Lower lobe of right lung (tissue), 2 donors: ENCODE measurements around the gene IL11. TPM values are rescaled to one million over a fixed set of nuclear protein-coding genes. Genes with fewer than 3 reads are reported as not detected.

ENCODE experiments used
- ATAC-seq, 2 donors: fragments of 200-7000 bp; cut with Tn5 transposase; one replicate each; pipeline ENCODE4 v1.9.1; 2020 to 2022; ENCODE audit warnings: mild to moderate bottlenecking in 2 of 2, moderate library complexity in 2 of 2
- DNase-seq: peaks from one replicate; pipeline ENCODE4 v3.0.0-alpha.2; 2020
- H3K27ac ChIP-seq: fragments of 200-600 bp; one replicate; pipeline ENCODE4 v1.8.0; 2022
- H3K27me3 ChIP-seq: fragments of 200-600 bp; one replicate; pipeline ENCODE4 v1.8.0; 2022; ENCODE audit warnings: low read depth
- H3K36me3 ChIP-seq: fragments of 200-600 bp; one replicate; pipeline ENCODE4 v1.8.0; 2022; ENCODE audit warnings: mild to moderate bottlenecking
- H3K4me1 ChIP-seq: fragments of 200-600 bp; one replicate; pipeline ENCODE4 v1.8.0; 2022
- H3K4me3 ChIP-seq: fragments of 200-600 bp; one replicate; pipeline ENCODE4 v1.8.0; 2022; ENCODE audit warnings: mild to moderate bottlenecking
- H3K9me3 ChIP-seq: fragments of 200-600 bp; one replicate; pipeline ENCODE4 v1.8.0; 2022
- intact Hi-C: fragments of 100-400 bp; cut with DNase I; formaldehyde crosslinking; loops from one replicate; pipeline ENCODE4 v1.11.0; 2022
- total RNA-seq: library from RNA; stranded (reverse); fragmentation: NEBNext Ultra II Directional; extraction: Animal tissue kit (Norgen Biotek cat#: 25700); gene quantifications from one replicate; pipeline ENCODE4 v1.2.1, GENCODE V29; 2021
- TF ChIP-seq, protein P1 (sequence below): fragments of 200-600 bp; IDR thresholded peaks from one replicate; pipeline ENCODE4 v1.8.0; 2022; ENCODE audit warnings: antibody characterized with exemption, mild to moderate bottlenecking
- donor health status: DM: no; HTN: yes; CAD: no; lungs with severe emphysema.

Gene IL11
- total RNA-seq, 1 donor from 2014 or later: not detected

DNA sequence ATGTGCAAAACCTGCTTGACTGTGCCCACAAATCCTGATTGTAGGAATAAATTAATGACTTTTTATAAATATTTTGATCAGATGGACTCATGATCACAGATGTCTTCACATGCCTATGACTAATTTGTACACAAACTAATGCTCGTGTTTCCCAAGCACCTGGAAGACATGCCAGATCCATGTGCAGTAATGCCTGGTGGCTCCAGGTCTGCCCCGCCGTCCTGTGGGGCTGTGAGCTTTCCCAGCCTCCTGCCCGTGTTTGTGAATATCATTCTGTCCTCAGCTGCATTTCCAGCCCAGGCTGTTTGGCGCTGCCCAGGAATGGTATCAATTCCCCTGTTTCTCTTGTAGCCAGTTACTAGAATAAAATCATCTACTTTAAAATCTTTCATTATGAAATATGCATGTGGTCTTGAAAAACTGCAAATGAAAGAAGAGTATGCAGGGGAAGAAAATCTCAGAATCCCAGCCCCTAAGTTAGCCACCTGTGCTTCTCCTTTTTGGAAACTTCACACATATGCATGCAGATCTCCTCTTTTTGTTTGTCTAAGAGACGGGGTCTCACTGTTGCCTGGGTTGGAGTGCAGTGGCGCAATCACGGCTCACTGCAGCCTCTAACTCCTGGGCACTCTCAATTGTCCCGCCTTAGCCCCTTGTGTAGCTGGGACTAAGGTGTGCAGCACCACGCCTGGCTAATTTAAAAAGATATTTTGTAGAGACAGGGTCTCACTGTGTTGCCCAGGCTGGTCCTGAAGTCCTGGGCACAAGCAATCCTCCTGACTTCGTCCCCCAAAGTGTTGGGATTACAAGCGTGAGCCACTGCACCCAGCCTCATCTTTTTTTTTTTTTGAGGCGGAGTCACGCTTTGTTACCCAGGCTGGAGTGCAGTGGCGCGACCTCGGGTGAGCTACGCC is 21.7 kb upstream of the IL11 start:
- Histone ChIP-seq H3K27ac (no peak overlapping the region), H3K9me3 (no peaks in the 10 kb centered on the region), H3K36me3 (peaks cover 55% of the 10 kb centered on the region), H3K27me3 (no peaks in the 10 kb centered on the region), H3K4me1 (peaks cover 28% of the 10 kb centered on the region), H3K4me3 (no peak overlapping the region)
- intact Hi-C loops: no loop called here
- no peak for DNase-seq
- no peak for ATAC-seq
- TF ChIP-seq, protein P1, sequence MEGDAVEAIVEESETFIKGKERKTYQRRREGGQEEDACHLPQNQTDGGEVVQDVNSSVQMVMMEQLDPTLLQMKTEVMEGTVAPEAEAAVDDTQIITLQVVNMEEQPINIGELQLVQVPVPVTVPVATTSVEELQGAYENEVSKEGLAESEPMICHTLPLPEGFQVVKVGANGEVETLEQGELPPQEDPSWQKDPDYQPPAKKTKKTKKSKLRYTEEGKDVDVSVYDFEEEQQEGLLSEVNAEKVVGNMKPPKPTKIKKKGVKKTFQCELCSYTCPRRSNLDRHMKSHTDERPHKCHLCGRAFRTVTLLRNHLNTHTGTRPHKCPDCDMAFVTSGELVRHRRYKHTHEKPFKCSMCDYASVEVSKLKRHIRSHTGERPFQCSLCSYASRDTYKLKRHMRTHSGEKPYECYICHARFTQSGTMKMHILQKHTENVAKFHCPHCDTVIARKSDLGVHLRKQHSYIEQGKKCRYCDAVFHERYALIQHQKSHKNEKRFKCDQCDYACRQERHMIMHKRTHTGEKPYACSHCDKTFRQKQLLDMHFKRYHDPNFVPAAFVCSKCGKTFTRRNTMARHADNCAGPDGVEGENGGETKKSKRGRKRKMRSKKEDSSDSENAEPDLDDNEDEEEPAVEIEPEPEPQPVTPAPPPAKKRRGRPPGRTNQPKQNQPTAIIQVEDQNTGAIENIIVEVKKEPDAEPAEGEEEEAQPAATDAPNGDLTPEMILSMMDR: no peak

DNA sequence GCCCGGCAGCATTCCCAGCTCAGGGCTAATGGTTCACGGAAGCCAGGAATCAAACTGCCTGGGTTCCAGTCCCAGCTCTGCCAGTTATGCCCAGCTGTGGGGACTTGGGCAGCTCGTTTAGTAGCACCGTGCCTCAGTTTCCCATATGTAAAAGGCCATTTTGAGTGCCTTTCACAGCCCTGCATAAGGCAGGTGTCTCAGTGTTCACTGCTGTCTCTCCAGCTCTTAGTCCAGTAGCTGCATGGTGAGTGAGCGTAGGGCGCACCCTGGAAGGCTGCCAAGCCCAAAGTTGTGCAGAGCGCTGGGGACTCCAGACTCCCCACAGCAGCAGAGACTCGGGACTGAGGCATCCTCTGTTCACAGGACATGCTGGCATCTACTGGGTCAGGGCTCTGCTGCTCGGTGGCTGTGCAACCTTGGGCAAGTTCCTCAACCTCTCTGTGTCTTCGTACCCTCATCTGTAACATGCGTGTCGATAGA is 21.0 kb upstream of the IL11 start:
- ATAC-seq: no peak
- intact Hi-C loops: no loop called here
- H3K27ac ChIP-seq: no peak overlapping the region

DNA sequence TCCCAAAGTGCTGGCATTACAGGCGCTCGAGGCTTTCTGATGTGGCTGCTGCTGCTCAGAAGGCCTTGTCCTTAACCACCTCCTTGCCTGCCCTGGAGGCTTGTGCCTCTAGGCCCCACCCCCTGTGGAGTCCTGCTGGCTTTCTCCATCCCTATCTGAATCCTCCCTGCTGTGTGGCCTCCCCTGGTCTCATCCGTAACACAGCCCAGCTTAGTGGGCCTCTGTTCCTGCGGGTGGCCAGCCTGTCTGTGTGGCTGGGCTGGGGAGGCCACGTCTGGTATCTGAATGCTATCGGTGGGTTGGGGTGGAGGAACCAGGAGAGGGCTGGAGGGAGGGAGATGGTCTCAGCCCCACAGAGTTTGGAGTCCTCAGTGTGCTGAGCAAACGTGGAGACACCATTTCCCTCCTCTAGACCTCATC is 20.2 kb upstream of the IL11 start:
- no peaks in the 10 kb centered on the region for H3K9me3 ChIP-seq
- H3K4me1 ChIP-seq: peaks cover 35% of the 10 kb centered on the region
- DNase-seq: no peak
- no peak for ATAC-seq
- TF ChIP-seq, protein P1: no peak
- H3K4me3 ChIP-seq: no peak overlapping the region
- intact Hi-C loops: no loop called here
- peaks cover 58% of the 10 kb centered on the region for H3K36me3 ChIP-seq
- H3K27ac ChIP-seq: no peak overlapping the region
- no peaks in the 10 kb centered on the region for H3K27me3 ChIP-seq

More for the DNA sequence above, 21.0 kb upstream of the IL11 start:
- Histone ChIP-seq H3K9me3 (no peaks in the 10 kb centered on the region), H3K36me3 (peaks cover 58% of the 10 kb centered on the region), H3K4me3 (no peak overlapping the region), H3K27me3 (no peaks in the 10 kb centered on the region), H3K4me1 (peaks cover 35% of the 10 kb centered on the region)
- DNase-seq: no peak
- TF ChIP-seq, protein P1: no peak

DNA sequence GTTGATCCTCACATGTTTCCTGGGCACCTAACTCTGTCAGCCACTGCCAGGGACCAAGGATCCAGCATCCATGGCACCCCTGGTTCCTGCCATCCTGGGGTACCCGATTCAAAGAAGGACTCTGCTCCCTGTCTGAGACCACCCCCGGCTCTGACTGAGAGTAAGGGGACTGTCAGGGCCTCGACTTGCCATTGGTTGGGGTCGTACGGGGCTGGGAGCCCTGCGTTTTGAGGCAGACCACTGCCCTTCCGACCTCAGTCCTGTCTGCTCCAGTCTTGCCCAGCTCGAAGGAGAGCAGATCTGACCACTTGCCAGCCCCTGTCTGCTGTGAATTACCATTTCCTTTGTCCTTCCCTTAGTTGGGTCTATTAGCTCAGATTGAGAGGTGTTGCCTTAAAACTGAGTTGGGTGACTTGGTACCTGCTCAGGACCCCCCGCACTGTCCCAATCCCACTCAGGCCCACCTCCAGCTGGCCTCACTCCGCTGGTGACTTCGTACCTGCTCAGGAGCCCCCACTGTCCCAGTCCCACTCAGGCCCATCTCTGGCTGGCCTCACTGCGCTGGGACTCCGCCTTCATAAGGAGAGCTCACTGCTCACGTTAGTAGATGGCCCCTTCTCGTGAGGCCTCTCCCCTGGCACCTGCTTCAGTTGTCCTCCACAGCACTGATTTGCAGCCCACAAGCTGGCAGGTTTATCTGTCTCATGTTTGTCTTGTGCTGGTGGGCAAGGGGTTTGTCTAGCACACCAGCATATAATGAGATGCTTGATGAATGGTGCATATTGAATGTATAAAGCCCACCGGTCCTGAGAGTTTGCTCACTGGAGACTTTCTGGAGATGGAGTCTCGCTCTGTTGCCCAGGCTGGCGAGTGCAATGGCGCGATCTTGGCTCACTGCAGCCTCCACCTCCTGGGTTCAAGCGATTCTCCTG is 19.4 kb upstream of the IL11 start:
- Histone ChIP-seq H3K27me3 (no peaks in the 10 kb centered on the region), H3K4me3 (no peak overlapping the region), H3K27ac (no peak overlapping the region), H3K9me3 (no peaks in the 10 kb centered on the region), H3K4me1 (peaks cover 40% of the 10 kb centered on the region), H3K36me3 (peaks cover 58% of the 10 kb centered on the region)
- DNase-seq: no peak
- ATAC-seq: no peak
- intact Hi-C loops: no loop called here
- TF ChIP-seq, protein P1: no peak

DNA sequence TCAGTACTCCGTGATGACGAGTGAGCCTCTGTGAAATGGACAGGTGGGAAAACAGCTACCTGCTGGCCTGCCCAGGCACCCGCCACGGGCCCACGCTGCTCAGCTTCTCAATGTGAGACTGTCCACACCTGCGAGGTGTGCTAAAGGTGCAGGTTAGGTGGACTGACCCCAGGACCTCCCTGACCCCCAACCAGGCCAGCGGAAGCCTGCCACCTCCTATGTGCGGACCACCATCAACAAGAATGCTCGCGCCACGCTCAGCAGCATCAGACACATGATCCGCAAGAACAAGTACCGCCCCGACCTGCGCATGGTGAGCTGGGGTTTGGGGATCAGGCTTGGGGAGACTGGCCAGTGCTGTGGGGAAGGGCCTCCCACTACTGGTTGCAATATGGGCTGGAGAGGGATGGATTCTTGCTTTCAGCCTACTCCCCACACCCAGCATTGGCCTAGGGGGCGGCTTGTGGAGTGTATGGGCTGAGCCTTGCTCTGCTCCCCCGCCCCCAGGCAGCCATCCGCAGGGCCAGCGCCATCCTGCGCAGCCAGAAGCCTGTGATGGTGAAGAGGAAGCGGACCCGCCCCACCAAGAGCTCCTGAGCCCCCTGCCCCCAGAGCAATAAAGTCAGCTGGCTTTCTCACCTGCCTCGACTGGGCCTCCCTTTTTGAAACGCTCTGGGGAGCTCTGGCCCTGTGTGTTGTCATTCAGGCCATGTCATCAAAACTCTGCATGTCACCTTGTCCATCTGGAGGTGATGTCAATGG is 17.7 kb upstream of the IL11 start:
- intact Hi-C loops: no loop called here
- DNase-seq: no peak

More for the DNA sequence above, 17.7 kb upstream of the IL11 start:
- Histone ChIP-seq H3K27ac (no peak overlapping the region), H3K4me3 (peak overlapping the region; percentile 97), H3K36me3 (peaks cover 58% of the 10 kb centered on the region), H3K4me1 (peaks cover 50% of the 10 kb centered on the region), H3K27me3 (no peaks in the 10 kb centered on the region), H3K9me3 (no peaks in the 10 kb centered on the region)
- ATAC-seq: no peak
- TF ChIP-seq, protein P1: no peak
